ENCODE results near the gene PLXND1.

GRCh38 chr3:129598000-129598381 lies 8.5 kb downstream of the PLXND1 start:
- TF ChIP-seq CTCF (IDR thresholded peaks at IDR 0.05) (no peak), POLR2A (IDR thresholded peaks at IDR 0.05) (no peak), EP300 (IDR thresholded peaks at IDR 0.05) (no peak)
